Epithelial cell of esophagus (primary cell): ENCODE measurements around the gene TCF25.
"Not testable (repeated sequence)": the region's sequence is repeated elsewhere in the genome, so short reads cannot be mapped to it uniquely, and the experiment has no call there.

ENCODE experiments used
- DNase-seq: peaks from one replicate; pipeline ENCODE4 v3.0.0; 2010; ENCODE audit warnings: low read depth
- H3K4me3 ChIP-seq: 2 replicates; pipeline ENCODE4 v1.5.1; 2011; ENCODE audit warnings: mild to moderate bottlenecking, low read length, control low read depth
- TF ChIP-seq, protein P1 (sequence below): IDR thresholded peaks from 2 replicates; pipeline ENCODE4 v1.5.1; 2011; ENCODE audit warnings: low read depth, mild to moderate bottlenecking, low read length, control low read depth, inconsistent platforms; ENCODE audit not compliant: insufficient read depth; ENCODE audit errors: missing control alignments

TCF25 gene, protein sequence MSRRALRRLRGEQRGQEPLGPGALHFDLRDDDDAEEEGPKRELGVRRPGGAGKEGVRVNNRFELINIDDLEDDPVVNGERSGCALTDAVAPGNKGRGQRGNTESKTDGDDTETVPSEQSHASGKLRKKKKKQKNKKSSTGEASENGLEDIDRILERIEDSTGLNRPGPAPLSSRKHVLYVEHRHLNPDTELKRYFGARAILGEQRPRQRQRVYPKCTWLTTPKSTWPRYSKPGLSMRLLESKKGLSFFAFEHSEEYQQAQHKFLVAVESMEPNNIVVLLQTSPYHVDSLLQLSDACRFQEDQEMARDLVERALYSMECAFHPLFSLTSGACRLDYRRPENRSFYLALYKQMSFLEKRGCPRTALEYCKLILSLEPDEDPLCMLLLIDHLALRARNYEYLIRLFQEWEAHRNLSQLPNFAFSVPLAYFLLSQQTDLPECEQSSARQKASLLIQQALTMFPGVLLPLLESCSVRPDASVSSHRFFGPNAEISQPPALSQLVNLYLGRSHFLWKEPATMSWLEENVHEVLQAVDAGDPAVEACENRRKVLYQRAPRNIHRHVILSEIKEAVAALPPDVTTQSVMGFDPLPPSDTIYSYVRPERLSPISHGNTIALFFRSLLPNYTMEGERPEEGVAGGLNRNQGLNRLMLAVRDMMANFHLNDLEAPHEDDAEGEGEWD

DNA sequence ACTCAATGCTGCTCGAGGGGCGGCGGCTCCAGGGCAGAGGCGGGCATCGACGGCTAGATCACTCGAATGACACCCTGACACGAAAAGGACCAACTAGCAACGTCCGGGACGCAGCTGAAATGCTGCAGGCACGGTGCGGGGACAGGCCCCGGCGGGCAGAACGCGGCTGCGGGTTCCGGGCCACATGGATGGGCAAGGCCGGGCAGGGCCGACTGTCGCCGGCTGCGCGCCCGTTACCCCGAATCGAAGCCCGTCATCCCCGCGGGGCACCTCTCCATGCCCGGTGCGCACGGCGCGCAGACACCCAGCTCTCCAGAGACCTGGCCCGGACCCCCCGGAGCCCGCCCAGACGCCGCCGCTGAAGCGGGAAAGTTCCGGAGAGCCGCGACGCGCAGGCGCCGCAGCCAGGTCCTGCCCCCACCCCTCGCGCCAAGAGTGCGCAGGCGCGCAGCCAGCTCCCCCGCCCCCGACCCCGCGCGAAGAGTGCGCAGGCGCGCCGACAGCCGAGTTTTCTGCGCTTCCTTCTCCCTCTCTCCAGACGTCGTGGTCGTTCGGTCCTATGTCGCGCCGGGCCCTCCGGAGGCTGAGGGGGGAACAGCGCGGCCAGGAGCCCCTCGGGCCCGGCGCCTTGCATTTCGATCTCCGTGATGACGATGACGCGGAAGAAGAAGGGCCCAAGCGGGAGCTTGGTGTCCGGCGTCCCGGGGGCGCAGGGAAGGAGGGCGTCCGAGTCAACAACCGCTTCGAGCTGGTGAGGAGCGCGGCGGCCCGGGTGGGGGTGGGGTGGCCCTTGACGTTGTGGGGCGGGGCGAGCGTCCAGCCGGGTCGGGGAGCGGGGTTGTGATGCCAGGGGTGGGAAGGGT is at the start of gene TCF25:
Gene TCF25 (plus strand): TSS at position 484 of the 863 bp plus-strand sequence. CDS start 76 bp downstream, at position 560.
- TF ChIP-seq, protein P1, sequence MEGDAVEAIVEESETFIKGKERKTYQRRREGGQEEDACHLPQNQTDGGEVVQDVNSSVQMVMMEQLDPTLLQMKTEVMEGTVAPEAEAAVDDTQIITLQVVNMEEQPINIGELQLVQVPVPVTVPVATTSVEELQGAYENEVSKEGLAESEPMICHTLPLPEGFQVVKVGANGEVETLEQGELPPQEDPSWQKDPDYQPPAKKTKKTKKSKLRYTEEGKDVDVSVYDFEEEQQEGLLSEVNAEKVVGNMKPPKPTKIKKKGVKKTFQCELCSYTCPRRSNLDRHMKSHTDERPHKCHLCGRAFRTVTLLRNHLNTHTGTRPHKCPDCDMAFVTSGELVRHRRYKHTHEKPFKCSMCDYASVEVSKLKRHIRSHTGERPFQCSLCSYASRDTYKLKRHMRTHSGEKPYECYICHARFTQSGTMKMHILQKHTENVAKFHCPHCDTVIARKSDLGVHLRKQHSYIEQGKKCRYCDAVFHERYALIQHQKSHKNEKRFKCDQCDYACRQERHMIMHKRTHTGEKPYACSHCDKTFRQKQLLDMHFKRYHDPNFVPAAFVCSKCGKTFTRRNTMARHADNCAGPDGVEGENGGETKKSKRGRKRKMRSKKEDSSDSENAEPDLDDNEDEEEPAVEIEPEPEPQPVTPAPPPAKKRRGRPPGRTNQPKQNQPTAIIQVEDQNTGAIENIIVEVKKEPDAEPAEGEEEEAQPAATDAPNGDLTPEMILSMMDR, result no peak
- DNase-seq, result peak; percentile 84
- peak within 1 kb of the TSS; percentile 82 for H3K4me3 ChIP-seq

DNA sequence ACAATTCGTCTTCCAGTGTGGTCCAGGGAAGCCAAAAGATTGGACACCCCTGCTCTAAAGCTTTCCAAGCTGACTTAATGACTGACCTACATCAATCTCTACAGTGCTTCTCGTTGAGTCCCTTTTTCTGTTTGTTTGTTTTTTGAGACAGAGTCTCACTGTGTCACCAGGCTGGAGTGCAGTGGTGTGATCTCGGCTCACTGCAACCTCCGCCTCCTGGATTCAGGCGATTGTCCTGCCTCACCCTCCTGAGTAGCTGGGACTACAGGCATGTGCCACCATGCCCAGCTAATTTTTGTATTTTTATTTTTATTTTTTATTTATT is 49.6 kb upstream of the TCF25 start:
- DNase-seq, H3K4me3 ChIP-seq: not testable (repeated sequence)

DNA sequence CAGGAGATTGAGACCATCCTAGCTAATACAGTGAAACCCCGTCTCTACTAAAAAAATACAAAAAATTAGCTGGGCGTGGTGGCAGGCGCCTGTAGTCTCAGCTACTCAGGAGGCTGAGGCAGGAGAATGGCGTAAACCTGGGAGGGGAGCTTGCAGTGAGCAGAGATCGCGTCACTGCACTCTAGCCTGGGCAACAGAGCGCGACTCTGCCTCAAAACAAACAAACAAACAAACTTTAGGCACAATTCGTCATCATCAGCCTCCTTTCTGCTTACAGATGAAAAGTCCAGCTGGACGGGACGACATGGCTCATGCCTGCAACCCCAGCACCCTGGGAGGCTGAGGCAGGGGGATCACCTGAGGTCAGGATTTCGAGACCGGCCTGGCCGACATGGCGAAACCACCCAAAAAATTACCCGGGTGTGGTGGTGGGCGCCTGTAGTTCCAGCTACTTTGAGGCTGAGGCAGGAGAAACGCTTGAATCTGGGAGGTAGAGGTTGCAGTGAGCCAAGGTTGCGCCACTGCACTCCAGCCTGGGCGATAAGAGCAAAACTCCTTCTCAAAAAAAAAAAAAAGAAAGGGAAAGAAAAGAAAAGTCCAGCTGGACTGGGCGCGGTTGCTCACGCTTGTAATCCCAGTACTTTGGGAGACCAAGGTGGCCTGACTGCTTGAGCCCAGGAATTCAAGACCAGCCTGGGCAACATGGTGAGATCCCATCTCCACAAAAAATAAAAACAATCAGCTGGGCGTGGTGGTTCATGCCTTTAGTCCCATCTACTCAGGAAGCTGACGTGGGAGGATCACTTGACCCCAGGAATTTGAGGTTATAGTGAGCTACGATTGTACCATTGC is 46.6 kb upstream of the TCF25 start:
- TF ChIP-seq, protein P1, result no peak
- H3K4me3 ChIP-seq, result no peak overlapping the region
- DNase-seq, result no peak

DNA sequence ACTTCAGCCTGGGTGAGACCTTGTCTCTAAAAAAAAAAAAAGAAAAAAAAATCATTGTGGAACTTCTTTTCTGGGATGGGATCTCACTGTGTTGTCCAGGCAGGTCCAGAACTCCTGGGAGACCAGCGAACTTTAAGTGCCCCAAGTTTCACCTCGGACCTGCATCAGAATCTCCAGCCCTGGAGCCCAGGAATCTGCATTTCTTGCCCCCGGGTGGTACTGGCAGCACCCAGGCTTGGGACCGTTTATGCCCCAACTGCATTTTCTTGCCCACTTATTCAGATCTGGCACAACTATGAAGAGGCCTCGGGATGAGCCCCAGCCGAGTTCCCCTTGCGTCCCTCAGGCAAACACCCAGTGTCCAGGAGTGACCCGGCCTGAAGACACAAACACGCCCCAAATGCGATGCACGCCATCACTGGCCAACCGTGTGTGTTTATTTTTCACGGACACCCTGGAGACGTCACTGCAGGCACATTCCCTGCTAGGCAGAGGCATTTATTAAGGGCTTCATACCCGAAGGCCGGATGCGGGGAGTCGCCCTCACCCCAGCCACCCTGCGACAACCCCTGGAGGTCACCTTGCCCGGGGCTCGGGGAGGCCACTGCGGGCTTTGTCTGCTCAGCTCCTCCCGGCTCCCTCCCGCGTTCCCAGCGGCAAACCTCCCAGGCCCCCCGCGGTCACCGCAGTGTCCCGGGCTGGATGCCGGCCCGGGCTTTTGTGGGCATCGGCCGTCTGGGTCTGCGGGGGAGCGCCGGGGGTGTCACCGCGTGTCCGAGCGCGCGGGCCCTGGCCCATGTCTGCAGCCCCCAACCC is 45.8 kb upstream of the TCF25 start:
- peak; percentile 51 for DNase-seq
- TF ChIP-seq, protein P1, result no peak

DNA sequence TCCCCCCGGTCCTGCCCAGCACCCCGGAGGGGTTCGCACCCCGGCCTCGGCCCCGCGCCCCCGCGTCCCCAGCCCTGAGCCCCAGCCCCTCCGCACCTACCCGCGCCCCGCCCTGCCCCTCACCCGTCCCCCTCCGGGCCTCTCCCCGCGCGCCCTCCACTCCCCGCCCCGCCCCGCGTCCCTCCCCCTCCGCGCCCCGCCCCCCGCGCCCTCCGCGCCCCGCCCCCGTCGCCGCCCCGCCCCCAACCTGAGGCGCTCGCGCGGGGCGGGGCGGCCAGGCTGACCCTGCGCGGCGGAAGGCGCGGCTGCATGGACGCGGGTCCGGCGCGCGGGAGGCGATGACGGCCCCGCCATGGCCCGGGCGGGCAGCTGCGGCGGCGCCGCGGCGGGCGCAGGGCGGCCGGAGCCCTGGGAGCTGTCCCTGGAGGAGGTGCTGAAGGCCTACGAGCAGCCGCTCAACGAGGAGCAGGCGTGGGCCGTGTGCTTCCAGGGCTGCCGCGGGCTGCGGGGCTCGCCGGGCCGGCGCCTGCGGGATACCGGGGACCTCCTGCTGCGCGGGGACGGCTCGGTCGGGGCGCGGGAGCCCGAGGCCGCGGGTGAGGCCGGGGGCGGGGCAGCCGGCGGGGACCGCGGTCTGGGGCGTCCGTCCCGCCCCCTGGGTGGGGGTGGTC is 45.1 kb upstream of the TCF25 start, which contains the start of gene SPIRE2:
Gene SPIRE2 (plus strand): TSS at position 277 of the 671 bp plus-strand sequence. CDS start 76 bp downstream, at position 353.
- TF ChIP-seq, protein P1, result no peak
- peak within 1 kb of the TSS; percentile 45 for H3K4me3 ChIP-seq

More for the DNA sequence above, 45.8 kb upstream of the TCF25 start:
- H3K4me3 ChIP-seq, result peak overlapping the region; percentile 45

More for the DNA sequence above, 45.1 kb upstream of the TCF25 start, which contains the start of gene SPIRE2:
- DNase-seq, result peak; percentile 73
